Kidney epithelial cell (primary cell): Measurements from ENCODE around the gene CDH13. TPM values are rescaled to one million over a fixed set of nuclear protein-coding genes. Genes with fewer than 3 reads are reported as not detected.

Experiments used
- DNase-seq: peaks from one replicate; pipeline ENCODE4 v3.0.0-alpha.2; 2010; ENCODE audit warnings: low read depth
- H3K27me3 ChIP-seq: 2 replicates; pipeline ENCODE4 v1.6.0; 2011; ENCODE audit warnings: low read length; ENCODE audit not compliant: control insufficient read depth, insufficient read depth
- H3K36me3 ChIP-seq: 2 replicates; pipeline ENCODE4 v1.5.1; 2011; ENCODE audit warnings: low read length; ENCODE audit not compliant: control insufficient read depth, insufficient read depth
- H3K4me3 ChIP-seq: 2 replicates; pipeline ENCODE4 v1.5.1; 2011; ENCODE audit warnings: low read depth, mild to moderate bottlenecking, control low read depth, low read length
- CTCF ChIP-seq: IDR thresholded peaks from 2 replicates; pipeline ENCODE4 v1.5.1; 2011; ENCODE audit warnings: mild to moderate bottlenecking, moderate library complexity, low read length, control low read depth, inconsistent platforms; ENCODE audit not compliant: insufficient read depth, poor library complexity, severe bottlenecking
- total RNA-seq: library from RNA; depleted of rRNA; stranded (reverse); fragments of >200 nt; gene quantifications from 2 replicates; pipeline ENCODE4 v1.2.3, GENCODE V29; 2015

Gene CDH13
- total RNA-seq, 1 donor from 2014 or later: 32.8 TPM

- H3K36me3 ChIP-seq: no peaks in the 10 kb centered on the region
- TF ChIP-seq CTCF: no peak
- DNase-seq: no peak
- H3K4me3 ChIP-seq: no peak overlapping the region
- H3K27me3 ChIP-seq: no peaks in the 10 kb centered on the region
These were observed 329.1 kb downstream of the CDH13 start for GRCh38 chr16:82955741-82956348.

GRCh38 chr16:82957212-82957611, 330.4 kb downstream of the CDH13 start:
- TF ChIP-seq CTCF: no peak
- H3K27me3 ChIP-seq: no peaks in the 10 kb centered on the region

GRCh38 chr16:82960918-82961317, 334.1 kb downstream of the CDH13 start:
- Histone ChIP-seq H3K36me3 (no peaks in the 10 kb centered on the region), H3K27me3 (no peaks in the 10 kb centered on the region), H3K4me3 (no peak overlapping the region)
- no peak for TF ChIP-seq CTCF
- no peak for DNase-seq

More at GRCh38 chr16:82957212-82957611, 330.4 kb downstream of the CDH13 start:
- no peak for DNase-seq
- Histone ChIP-seq H3K4me3 (no peak overlapping the region), H3K36me3 (no peaks in the 10 kb centered on the region)

GRCh38 chr16:82963653-82964052, 336.9 kb downstream of the CDH13 start:
- H3K27me3 ChIP-seq: no peaks in the 10 kb centered on the region
- no peak for TF ChIP-seq CTCF
- no peaks in the 10 kb centered on the region for H3K36me3 ChIP-seq
- H3K4me3 ChIP-seq: no peak overlapping the region
- no peak for DNase-seq

- Histone ChIP-seq H3K36me3 (no peaks in the 10 kb centered on the region), H3K27me3 (no peaks in the 10 kb centered on the region), H3K4me3 (no peak overlapping the region)
- no peak for DNase-seq
- no peak for TF ChIP-seq CTCF
These were observed 339.0 kb downstream of the CDH13 start for GRCh38 chr16:82965808-82966207.

- H3K4me3 ChIP-seq: no peak overlapping the region
- TF ChIP-seq CTCF: no peak
- no peak for DNase-seq
- no peaks in the 10 kb centered on the region for H3K27me3 ChIP-seq
- H3K36me3 ChIP-seq: no peaks in the 10 kb centered on the region
These were observed 340.7 kb downstream of the CDH13 start for GRCh38 chr16:82967424-82967823.
